ENCODE measurements around the gene GDPD4.

DNA sequence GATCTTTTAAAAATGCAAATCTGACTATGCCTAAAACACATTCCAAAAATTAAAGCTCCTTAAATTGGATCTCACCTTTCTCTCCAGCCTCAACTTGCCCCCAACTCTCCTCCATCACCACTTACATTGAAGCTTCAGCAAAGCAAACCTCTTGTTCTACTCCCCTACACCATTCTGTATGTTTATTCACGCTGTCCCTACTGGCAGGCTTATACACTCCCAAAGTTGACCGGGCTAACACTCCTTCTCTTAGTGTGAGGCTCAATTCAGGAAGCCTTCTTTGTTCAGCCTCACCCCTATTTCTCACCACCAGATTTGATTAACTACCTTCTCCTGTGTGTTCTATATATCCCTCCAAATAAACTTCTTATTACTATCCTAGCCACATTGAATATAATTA, 1.8 kb upstream of the GDPD4 start:
- TF ChIP-seq, protein P1, sequence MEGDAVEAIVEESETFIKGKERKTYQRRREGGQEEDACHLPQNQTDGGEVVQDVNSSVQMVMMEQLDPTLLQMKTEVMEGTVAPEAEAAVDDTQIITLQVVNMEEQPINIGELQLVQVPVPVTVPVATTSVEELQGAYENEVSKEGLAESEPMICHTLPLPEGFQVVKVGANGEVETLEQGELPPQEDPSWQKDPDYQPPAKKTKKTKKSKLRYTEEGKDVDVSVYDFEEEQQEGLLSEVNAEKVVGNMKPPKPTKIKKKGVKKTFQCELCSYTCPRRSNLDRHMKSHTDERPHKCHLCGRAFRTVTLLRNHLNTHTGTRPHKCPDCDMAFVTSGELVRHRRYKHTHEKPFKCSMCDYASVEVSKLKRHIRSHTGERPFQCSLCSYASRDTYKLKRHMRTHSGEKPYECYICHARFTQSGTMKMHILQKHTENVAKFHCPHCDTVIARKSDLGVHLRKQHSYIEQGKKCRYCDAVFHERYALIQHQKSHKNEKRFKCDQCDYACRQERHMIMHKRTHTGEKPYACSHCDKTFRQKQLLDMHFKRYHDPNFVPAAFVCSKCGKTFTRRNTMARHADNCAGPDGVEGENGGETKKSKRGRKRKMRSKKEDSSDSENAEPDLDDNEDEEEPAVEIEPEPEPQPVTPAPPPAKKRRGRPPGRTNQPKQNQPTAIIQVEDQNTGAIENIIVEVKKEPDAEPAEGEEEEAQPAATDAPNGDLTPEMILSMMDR (conservative IDR thresholded peaks at IDR 0.05; ENCODE audit: low read length): no peak
- TF ChIP-seq EZH2phosphoT487 (IDR thresholded peaks at IDR 0.05; ENCODE audit: borderline replicate concordance): no peak
